Esophagus squamous epithelium (tissue), 4 donors: ENCODE measurements around the gene PGS1.

Source experiments
- POLR2A ChIP-seq, 4 donors: fragments of 450-650 bp; IDR thresholded peaks; one replicate each; pipeline ENCODE4 v1.6.1; 2017; ENCODE audit warnings: antibody characterized with exemption in 4 of 4, mild to moderate bottlenecking in 4 of 4, moderate library complexity in 3 of 4
- TF ChIP-seq, protein P1 (sequence below), 6 experiments: fragments of 450-650 bp in 4 of 6; fragments of 200-600 bp in 2 of 6; sonication (generic) in 2 of 6; IDR thresholded peaks; one replicate each; pipeline ENCODE4 v1.5.1; 2016 to 2019; ENCODE audit warnings: antibody characterized with exemption in 6 of 6, mild to moderate bottlenecking in 4 of 6, moderate library complexity in 4 of 6

DNA sequence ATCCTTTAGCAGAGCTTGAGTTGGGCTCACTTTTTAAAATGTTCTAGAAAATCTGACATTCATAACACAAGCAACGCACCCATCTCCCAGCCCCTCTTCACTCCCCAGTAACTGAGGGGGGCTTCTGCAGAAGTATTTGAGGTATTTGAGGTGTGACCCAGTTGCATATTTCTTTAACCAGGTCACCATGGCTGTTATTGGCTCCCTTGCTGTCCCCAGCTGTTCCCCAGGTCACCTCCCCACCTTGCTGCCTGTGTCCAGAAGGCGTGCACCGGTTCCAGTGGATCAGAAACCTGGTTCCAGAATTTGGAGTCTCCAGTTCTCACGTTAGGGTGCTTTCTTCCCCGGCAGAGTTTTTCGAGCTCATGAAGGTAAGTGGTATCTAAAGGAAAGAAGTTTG, 13.8 kb downstream of the PGS1 start:
- TF ChIP-seq, protein P1, sequence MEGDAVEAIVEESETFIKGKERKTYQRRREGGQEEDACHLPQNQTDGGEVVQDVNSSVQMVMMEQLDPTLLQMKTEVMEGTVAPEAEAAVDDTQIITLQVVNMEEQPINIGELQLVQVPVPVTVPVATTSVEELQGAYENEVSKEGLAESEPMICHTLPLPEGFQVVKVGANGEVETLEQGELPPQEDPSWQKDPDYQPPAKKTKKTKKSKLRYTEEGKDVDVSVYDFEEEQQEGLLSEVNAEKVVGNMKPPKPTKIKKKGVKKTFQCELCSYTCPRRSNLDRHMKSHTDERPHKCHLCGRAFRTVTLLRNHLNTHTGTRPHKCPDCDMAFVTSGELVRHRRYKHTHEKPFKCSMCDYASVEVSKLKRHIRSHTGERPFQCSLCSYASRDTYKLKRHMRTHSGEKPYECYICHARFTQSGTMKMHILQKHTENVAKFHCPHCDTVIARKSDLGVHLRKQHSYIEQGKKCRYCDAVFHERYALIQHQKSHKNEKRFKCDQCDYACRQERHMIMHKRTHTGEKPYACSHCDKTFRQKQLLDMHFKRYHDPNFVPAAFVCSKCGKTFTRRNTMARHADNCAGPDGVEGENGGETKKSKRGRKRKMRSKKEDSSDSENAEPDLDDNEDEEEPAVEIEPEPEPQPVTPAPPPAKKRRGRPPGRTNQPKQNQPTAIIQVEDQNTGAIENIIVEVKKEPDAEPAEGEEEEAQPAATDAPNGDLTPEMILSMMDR (IDR thresholded peaks at IDR 0.05): no peak
- no peak for TF ChIP-seq POLR2A (IDR thresholded peaks at IDR 0.05)
